A549 (cell line): Measurements from ENCODE around the gene RCVRN. TPM values are rescaled to one million over a fixed set of nuclear protein-coding genes. Genes with fewer than 3 reads are reported as not detected.

ENCODE experiments used
- ATAC-seq, 2 experiments: fragments of 200-7000 bp in 1 of 2; fragments of >200 bp in 1 of 2; cut with Nextera tagmentation in 1 of 2; cut with Tn5 transposase in 1 of 2; 3 replicates each; pipeline versions ENCODE4 v1.8.0 to v1.9.1; 2018 to 2020; ENCODE audit warnings: mild to moderate bottlenecking in 1 of 2, moderate library complexity in 1 of 2
- CTCF ChIA-PET: fragments of 300-600 bp; sonication (Branson Sonifier 250); formaldehyde crosslinking; extraction: SDS; loops from one replicate; lab custom pipeline; 2021; ENCODE audit warnings: antibody characterized with exemption, inconsistent platforms; lab: Yijun Ruan, JAX
- POLR2A ChIA-PET: fragments of 350-600 bp; formaldehyde crosslinking; extraction: SDS; loops from one replicate; lab custom pipeline; 2021; ENCODE audit warnings: antibody characterized with exemption, inconsistent platforms; lab: Yijun Ruan, JAX
- DNase-seq, 2 experiments: peaks; one replicate each; pipeline versions ENCODE4 v3.0.0 to v3.0.0-alpha.2; 2011 to 2016; ENCODE audit warnings: low read depth in 1 of 2, low spot score in 1 of 2
- FAIRE-seq: peaks from 2 replicates; lab custom pipeline; 2011; peaks lifted over from hg19 to GRCh38; lab: Jason Lieb, UNC
- H3K27ac ChIP-seq, 2 experiments: fragments of >200 bp; sonication (Bioruptor Twin); formaldehyde crosslinking; 3 replicates each; pipeline ENCODE4 v1.5.1; 2016 to 2017
- H3K4me1 ChIP-seq: fragments of >200 bp; sonication (Bioruptor Twin); formaldehyde crosslinking; 3 replicates; pipeline ENCODE4 v1.6.1; 2016
- H3K4me2 ChIP-seq: fragments of >200 bp; sonication (Bioruptor Twin); formaldehyde crosslinking; 3 replicates; pipeline ENCODE4 v1.6.1; 2016
- H3K4me3 ChIP-seq: fragments of >200 bp; sonication (Bioruptor Twin); formaldehyde crosslinking; 3 replicates; pipeline ENCODE4 v1.5.1; 2016
- H3K9me3 ChIP-seq: fragments of >200 bp; sonication (Bioruptor Twin); formaldehyde crosslinking; 3 replicates; pipeline ENCODE4 v1.6.1; 2016
- BCL3 ChIP-seq: fragments of >200 bp; sonication (Bioruptor Twin); formaldehyde crosslinking; IDR thresholded peaks from 3 replicates; pipeline ENCODE4 v1.6.1; 2016
- CBX2 ChIP-seq: fragments of 200-600 bp; sonication (generic); IDR thresholded peaks from 2 replicates; pipeline ENCODE4 v1.6.1; 2016; ENCODE audit warnings: low read depth, mild to moderate bottlenecking, borderline replicate concordance
- CBX8 ChIP-seq: fragments of 200-600 bp; sonication (generic); IDR thresholded peaks from 2 replicates; pipeline ENCODE4 v1.6.1; 2016
- CEBPB ChIP-seq, 2 experiments: fragments of >200 bp in 1 of 2; sonication (Bioruptor Twin) in 1 of 2; formaldehyde crosslinking in 1 of 2; IDR thresholded peaks; 2 replicates each; pipeline ENCODE4 v1.6.1; 2012 to 2016
- CTCF ChIP-seq: fragments of >200 bp; sonication (Bioruptor Twin); formaldehyde crosslinking; IDR thresholded peaks from 3 replicates; pipeline ENCODE4 v1.5.1; 2016
- E2F6 ChIP-seq: IDR thresholded peaks from 2 replicates; pipeline ENCODE4 v1.6.1; 2012; ENCODE audit warnings: low read depth, borderline replicate concordance
- FOSB ChIP-seq: fragments of 250-450 bp; sonication (Bioruptor Pico); IDR thresholded peaks from 2 replicates; pipeline ENCODE4 v1.5.0; 2020; ENCODE audit warnings: mild to moderate bottlenecking, moderate library complexity
- FOSL2 ChIP-seq, 2 experiments: fragments of 450-650 bp in 1 of 2; fragments of >200 bp in 1 of 2; sonication (Bioruptor Twin) in 1 of 2; formaldehyde crosslinking; IDR thresholded peaks; 2 replicates each; pipeline versions ENCODE4 v1.5.0 to v1.6.1; 2016 to 2020; ENCODE audit warnings: mild to moderate bottlenecking in 1 of 2, moderate library complexity in 1 of 2
- HDAC2 ChIP-seq: fragments of 200-600 bp; sonication (generic); IDR thresholded peaks from 2 replicates; pipeline ENCODE4 v1.6.1; 2016
- JUN ChIP-seq, 2 experiments: fragments of >200 bp; sonication (Bioruptor Twin); formaldehyde crosslinking; IDR thresholded peaks; 2 replicates in 1 of 2; 3 replicates in 1 of 2; pipeline ENCODE4 v1.6.1; 2016 to 2017
- MAFK ChIP-seq: fragments of 450-650 bp; IDR thresholded peaks from 2 replicates; pipeline ENCODE4 v1.6.1; 2014; ENCODE audit not compliant: partially characterized antibody
- MYC ChIP-seq: IDR thresholded peaks from 2 replicates; pipeline ENCODE4 v1.6.1; 2012; ENCODE audit warnings: mild to moderate bottlenecking, inconsistent platforms, low read length, improper control_type of control experiment, borderline replicate concordance
- NFE2L2 ChIP-seq: fragments of 150-350 bp; conservative IDR thresholded peaks from 2 replicates; pipeline ENCODE4 v1.6.1; 2014; ENCODE audit warnings: low read length
- PBX3 ChIP-seq: IDR thresholded peaks from 2 replicates; pipeline ENCODE4 v1.6.1; 2012
- PHF8 ChIP-seq: fragments of 200-600 bp; sonication (generic); IDR thresholded peaks from 2 replicates; pipeline ENCODE4 v1.6.1; 2016; ENCODE audit warnings: low read depth, mild to moderate bottlenecking, antibody characterized with exemption, moderate library complexity, borderline replicate concordance
- POLR2A ChIP-seq: IDR thresholded peaks from 2 replicates; pipeline ENCODE4 v1.6.1; 2012; ENCODE audit warnings: mild to moderate bottlenecking, low read length
- POLR2AphosphoS2 ChIP-seq: conservative IDR thresholded peaks from 2 replicates; pipeline ENCODE4 v1.6.1; 2012; ENCODE audit warnings: low read length, improper control_type of control experiment, inconsistent platforms
- RAD21 ChIP-seq, 2 experiments: fragments of >200 bp in 1 of 2; sonication (Bioruptor Twin) in 1 of 2; formaldehyde crosslinking in 1 of 2; IDR thresholded peaks in 1 of 2; conservative IDR thresholded peaks in 1 of 2; 2 replicates in 1 of 2; 3 replicates in 1 of 2; pipeline ENCODE4 v1.6.1; 2012 to 2018; ENCODE audit warnings: inconsistent platforms in 1 of 2
- RARB ChIP-seq: fragments of 250-450 bp; sonication (Bioruptor Pico); IDR thresholded peaks from 2 replicates; pipeline ENCODE4 v1.8.0; 2021; ENCODE audit warnings: mild to moderate bottlenecking, moderate library complexity
- RCOR1 ChIP-seq: fragments of 150-350 bp; IDR thresholded peaks from 2 replicates; pipeline ENCODE4 v1.6.1; 2014; ENCODE audit warnings: antibody characterized with exemption, low read length, low read depth
- REST ChIP-seq: fragments of 200-600 bp; sonication (generic); IDR thresholded peaks from 2 replicates; pipeline ENCODE4 v1.6.1; 2016; ENCODE audit warnings: antibody characterized with exemption, mild to moderate bottlenecking, moderate library complexity
- RNF2 ChIP-seq: fragments of 200-600 bp; sonication (generic); IDR thresholded peaks from 2 replicates; pipeline ENCODE4 v1.6.1; 2016; ENCODE audit warnings: low read depth, mild to moderate bottlenecking, antibody characterized with exemption, moderate library complexity, borderline replicate concordance
- SMC3 ChIP-seq: fragments of >200 bp; sonication (Bioruptor Twin); formaldehyde crosslinking; IDR thresholded peaks from 3 replicates; pipeline ENCODE4 v1.6.1; 2018; ENCODE audit warnings: inconsistent platforms
- TFCP2L1 ChIP-seq: fragments of 250-450 bp; sonication (Bioruptor Pico); IDR thresholded peaks from 2 replicates; pipeline ENCODE4 v1.5.0; 2021; ENCODE audit warnings: mild to moderate bottlenecking
- TP53 ChIP-seq: fragments of 250-450 bp; sonication (Bioruptor Pico); IDR thresholded peaks from 2 replicates; pipeline ENCODE4 v1.5.0; 2021; ENCODE audit warnings: mild to moderate bottlenecking, moderate library complexity
- USF2 ChIP-seq: fragments of 450-650 bp; IDR thresholded peaks from 2 replicates; pipeline ENCODE4 v1.6.1; 2014; ENCODE audit warnings: antibody characterized with exemption
- ZC3H11A ChIP-seq: fragments of 450-650 bp; IDR thresholded peaks from 2 replicates; pipeline ENCODE4 v1.6.1; 2014; ENCODE audit warnings: antibody characterized with exemption, mild to moderate bottlenecking
- ZFP36 ChIP-seq: fragments of 450-650 bp; IDR thresholded peaks from 2 replicates; pipeline ENCODE4 v1.6.1; 2014; ENCODE audit warnings: borderline replicate concordance; ENCODE audit not compliant: partially characterized antibody
- ZNF302 ChIP-seq: fragments of 250-450 bp; sonication (Bioruptor Pico); IDR thresholded peaks from 2 replicates; pipeline ENCODE4 v1.9.0; 2021; ENCODE audit warnings: inconsistent platforms, mild to moderate bottlenecking, moderate library complexity
- ZSCAN20 ChIP-seq: fragments of 250-450 bp; sonication (Bioruptor Pico); IDR thresholded peaks from 2 replicates; pipeline ENCODE4 v1.8.0; 2022; ENCODE audit warnings: mild to moderate bottlenecking, moderate library complexity
- WGBS: methylation state at CpG from one replicate; pipeline ENCODE4 v1.1.6; 2017; ENCODE audit errors: missing lambda C conversion rate; 5-methylcytosine and 5-hydroxymethylcytosine counted together
- polyA plus RNA-seq, 4 experiments: library from polyadenylated mRNA; depleted of rRNA in 3 of 4; stranded (reverse); fragments of >200 nt; fragmentation: RNase III in 1 of 4; extraction: RNeasy Plus Mini Kit Qiagen cat#74134 plus additional on column Dnase treatment in 1 of 4; gene quantifications; 2 replicates in 3 of 4; 3 replicates in 1 of 4; pipeline ENCODE4 v1.2.3, GENCODE V29; 2011 to 2017

RCVRN gene
- polyA plus RNA-seq, 2 of the 4 experiments (the other 2 are of a cell fraction): not detected

GRCh38 chr17:9928601-9929333 lies 23.7 kb upstream of the RCVRN start:
- 14% methylated on average over 13 of the region's 13 CpGs for WGBS
- H3K9me3 ChIP-seq: no peaks in the 10 kb centered on the region
- peak overlapping the region; percentile 68 to 83 for H3K27ac ChIP-seq
- peak overlapping the region; percentile 67 for H3K4me2 ChIP-seq
- peak; percentile 87 to 90 for DNase-seq
- FAIRE-seq: peak; percentile 89
- H3K4me3 ChIP-seq: no peak overlapping the region
- ATAC-seq: peak; percentile 76 to 85
- H3K4me1 ChIP-seq: peaks cover 41% of the 10 kb centered on the region
- ChIA-PET CTCF (interaction anchor here (0.5 to 14.9 kb wide), 65 partner anchors 7 to 692 kb away, joined by 3 to 344 read pairs (median 6); partner anchors contain the start of genes CFAP52, DHRS7C, GLP2R and RCVRN), POLR2A (interaction anchor here (0.6 to 1.2 kb wide), 3 partner anchors 19 to 283 kb away, joined by 3 read pairs; no protein-coding TSS in a partner anchor)
- no peak for TF ChIP-seq TP53 (CRISPR knock-in tag)
- peak; percentile 97 for TF ChIP-seq CTCF
- no peak for TF ChIP-seq JUN (IDR thresholded peaks at IDR 0.05)
- peak; percentile 96 for TF ChIP-seq SMC3
- TF ChIP-seq HDAC2: no peak
- no peak for TF ChIP-seq REST
- no peak for TF ChIP-seq NFE2L2
- TF ChIP-seq ZC3H11A: no peak
- no peak for TF ChIP-seq RARB (CRISPR knock-in tag)
- TF ChIP-seq RCOR1: no peak
- TF ChIP-seq POLR2A: no peak
- TF ChIP-seq ZNF302: no peak
- TF ChIP-seq USF2: no peak
- TF ChIP-seq BCL3: no peak
- no peak for TF ChIP-seq MYC
- TF ChIP-seq POLR2AphosphoS2: no peak
- no peak for TF ChIP-seq PHF8
- TF ChIP-seq TFCP2L1 (CRISPR knock-in tag): no peak
- no peak for TF ChIP-seq PBX3
- TF ChIP-seq FOSL2 (IDR thresholded peaks at IDR 0.05): no peak
- no peak for TF ChIP-seq FOSL2 (CRISPR knock-in tag; IDR thresholded peaks at IDR 0.05)
- TF ChIP-seq RNF2: no peak
- TF ChIP-seq FOSB (CRISPR knock-in tag): no peak
- TF ChIP-seq CBX8: no peak
- no peak for TF ChIP-seq CBX2
- TF ChIP-seq E2F6: no peak
- no peak for TF ChIP-seq ZSCAN20 (CRISPR knock-in tag)
- TF ChIP-seq RAD21 (conservative IDR thresholded peaks at IDR 0.05 in 1 of 2, IDR thresholded peaks at IDR 0.05 in 1 of 2): peak; percentile 95 to 96
- no peak for TF ChIP-seq ZFP36
- TF ChIP-seq MAFK: peak; percentile 70
- no peak for TF ChIP-seq CEBPB (IDR thresholded peaks at IDR 0.05)
